GM10248 (cell line): Measurements from ENCODE around the gene LAPTM5.

Experiments used
- CTCF ChIA-PET: fragments of 300-600 bp; sonication (Branson Sonifier 250); formaldehyde crosslinking; extraction: SDS; loops from one replicate; lab custom pipeline; 2021; ENCODE audit warnings: antibody characterized with exemption; lab: Yijun Ruan, JAX
- POLR2A ChIA-PET: fragments of 350-650 bp; sonication (Branson Sonifier 250); formaldehyde crosslinking; extraction: SDS; loops from one replicate; lab custom pipeline; 2020; ENCODE audit warnings: antibody characterized with exemption; lab: Yijun Ruan, JAX
- DNase-seq: peaks from one replicate; pipeline ENCODE4 v3.0.0; 2012; ENCODE audit errors: extremely low spot score
- TF ChIP-seq, protein P1 (sequence below): IDR thresholded peaks from 2 replicates; pipeline ENCODE4 v1.5.1; 2012; ENCODE audit warnings: mild to moderate bottlenecking, low read depth; ENCODE audit errors: extremely low read depth, missing control alignments, control extremely low read depth

The LAPTM5 gene

DNA sequence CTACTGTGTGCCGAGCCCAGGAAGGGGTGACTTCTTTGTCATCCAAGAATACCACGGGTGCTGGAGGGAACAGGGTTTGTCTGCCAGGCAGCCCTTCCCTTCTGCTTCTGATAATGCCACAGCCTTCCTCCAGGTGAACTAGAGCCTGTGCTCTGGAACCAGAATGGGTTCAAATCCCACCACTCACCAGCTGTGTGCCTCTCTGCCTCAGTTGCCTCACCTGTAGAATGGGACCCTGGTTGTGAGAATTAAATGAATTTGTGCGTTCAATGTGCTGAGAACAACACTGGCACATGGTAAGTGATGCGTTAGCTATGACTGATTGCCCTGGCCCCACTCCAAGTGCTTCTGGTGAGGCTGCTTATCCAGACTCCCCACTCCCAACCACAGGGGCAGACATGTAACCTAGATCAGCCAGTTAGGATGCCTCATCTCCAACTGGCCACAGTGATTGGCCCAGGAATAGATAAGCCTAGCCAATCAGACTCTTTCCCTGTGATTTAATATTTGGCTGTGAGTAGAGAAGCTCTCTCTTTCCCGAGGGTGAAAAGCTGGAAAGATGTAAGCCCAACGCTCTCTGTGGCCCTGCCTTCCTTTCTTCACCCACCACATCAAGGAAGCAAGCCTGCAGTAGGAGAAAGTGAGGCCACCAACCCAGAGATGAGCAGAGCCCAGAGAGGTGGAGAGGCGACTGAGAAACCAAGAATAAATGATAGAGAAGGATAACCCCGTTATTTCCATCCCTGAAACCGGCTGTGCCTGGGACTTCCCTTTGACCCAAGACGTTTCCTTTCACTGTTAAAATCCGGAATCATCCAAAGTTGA is 20.8 kb upstream of the LAPTM5 start:
- ChIA-PET CTCF (interaction anchor here (1.0 to 16.7 kb wide), 9 partner anchors 11 to 151 kb away, joined by 3 to 611 read pairs (median 31); partner anchors contain the start of genes LAPTM5 and MATN1), POLR2A (interaction anchor here (0.5 to 1.4 kb wide), 2 partner anchors 12 to 274 kb away, joined by 6 to 7 read pairs; no protein-coding TSS in a partner anchor)

DNA sequence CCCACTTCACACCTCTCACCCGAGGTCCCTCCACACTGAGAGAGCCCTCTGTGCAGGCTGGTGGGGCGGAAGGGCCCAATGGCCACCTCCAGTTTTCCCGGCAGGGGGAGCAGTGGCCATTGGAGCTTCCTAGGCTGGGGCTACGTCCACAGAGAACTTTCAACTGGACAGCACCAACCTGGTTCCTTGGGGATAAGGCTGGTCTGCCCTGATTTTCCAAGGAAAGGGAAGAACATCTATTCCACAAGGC is 20.3 kb upstream of the LAPTM5 start:
- ChIA-PET CTCF (interaction anchor here (2.9 to 16.7 kb wide), 4 partner anchors 18 to 54 kb away, joined by 41 to 611 read pairs (median 251); partner anchors contain the start of genes LAPTM5 and MATN1), POLR2A (interaction anchor here (0.5 kb wide), 1 partner anchor 275 kb away, joined by 6 read pairs; no protein-coding TSS in a partner anchor)
- no peak for DNase-seq
- TF ChIP-seq, protein P1, sequence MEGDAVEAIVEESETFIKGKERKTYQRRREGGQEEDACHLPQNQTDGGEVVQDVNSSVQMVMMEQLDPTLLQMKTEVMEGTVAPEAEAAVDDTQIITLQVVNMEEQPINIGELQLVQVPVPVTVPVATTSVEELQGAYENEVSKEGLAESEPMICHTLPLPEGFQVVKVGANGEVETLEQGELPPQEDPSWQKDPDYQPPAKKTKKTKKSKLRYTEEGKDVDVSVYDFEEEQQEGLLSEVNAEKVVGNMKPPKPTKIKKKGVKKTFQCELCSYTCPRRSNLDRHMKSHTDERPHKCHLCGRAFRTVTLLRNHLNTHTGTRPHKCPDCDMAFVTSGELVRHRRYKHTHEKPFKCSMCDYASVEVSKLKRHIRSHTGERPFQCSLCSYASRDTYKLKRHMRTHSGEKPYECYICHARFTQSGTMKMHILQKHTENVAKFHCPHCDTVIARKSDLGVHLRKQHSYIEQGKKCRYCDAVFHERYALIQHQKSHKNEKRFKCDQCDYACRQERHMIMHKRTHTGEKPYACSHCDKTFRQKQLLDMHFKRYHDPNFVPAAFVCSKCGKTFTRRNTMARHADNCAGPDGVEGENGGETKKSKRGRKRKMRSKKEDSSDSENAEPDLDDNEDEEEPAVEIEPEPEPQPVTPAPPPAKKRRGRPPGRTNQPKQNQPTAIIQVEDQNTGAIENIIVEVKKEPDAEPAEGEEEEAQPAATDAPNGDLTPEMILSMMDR = no peak

More for the DNA sequence above, 20.8 kb upstream of the LAPTM5 start:
- no peak for DNase-seq
- TF ChIP-seq, protein P1 = no peak

DNA sequence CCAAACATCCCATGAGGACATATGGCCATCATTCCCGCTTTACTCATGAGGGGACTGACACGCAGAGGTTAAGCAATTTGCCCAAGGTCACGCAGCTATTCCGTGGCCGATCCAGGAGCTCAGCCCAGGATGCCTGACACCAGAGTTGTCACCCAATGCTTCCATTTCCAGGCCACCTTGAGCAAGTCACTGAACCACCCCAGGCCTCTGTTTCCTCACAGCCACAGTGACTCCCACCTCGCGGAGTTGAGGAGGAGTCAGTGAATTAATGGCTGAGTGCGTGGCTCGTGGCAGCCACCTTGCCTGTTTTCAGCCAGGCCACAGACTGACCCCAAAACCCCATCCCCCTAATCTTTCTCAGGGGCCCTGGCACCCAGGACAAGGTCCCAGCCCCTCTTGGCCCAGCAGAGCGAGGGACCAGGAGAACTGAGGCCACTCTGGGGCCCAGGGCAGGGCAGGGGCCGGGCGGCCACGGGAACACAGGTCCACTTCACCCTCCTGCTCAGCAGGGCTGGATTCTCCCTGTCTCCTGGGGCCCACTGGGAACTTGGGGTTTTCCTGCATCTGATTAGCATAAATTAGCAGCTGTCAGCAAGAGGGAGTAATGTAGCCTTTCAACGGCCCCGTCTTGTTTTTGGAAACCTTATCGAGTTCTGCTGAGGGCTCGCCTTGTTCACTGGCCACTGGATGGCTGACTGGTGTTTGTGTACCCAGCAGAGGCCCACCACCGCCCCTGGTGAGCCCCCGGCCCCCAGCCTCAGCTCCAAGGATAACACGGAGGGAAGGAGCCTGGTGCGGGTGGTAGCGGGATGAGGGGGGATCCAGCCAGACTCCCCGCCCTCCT is 19.7 kb upstream of the LAPTM5 start:
- POLR2A ChIA-PET = no interaction called here
- DNase-seq = no peak
- CTCF ChIA-PET = interaction anchor here (2.9 to 16.7 kb wide), 4 partner anchors 18 to 53 kb away, joined by 41 to 611 read pairs (median 251); partner anchors contain the start of genes LAPTM5 and MATN1
- TF ChIP-seq, protein P1 = no peak

DNA sequence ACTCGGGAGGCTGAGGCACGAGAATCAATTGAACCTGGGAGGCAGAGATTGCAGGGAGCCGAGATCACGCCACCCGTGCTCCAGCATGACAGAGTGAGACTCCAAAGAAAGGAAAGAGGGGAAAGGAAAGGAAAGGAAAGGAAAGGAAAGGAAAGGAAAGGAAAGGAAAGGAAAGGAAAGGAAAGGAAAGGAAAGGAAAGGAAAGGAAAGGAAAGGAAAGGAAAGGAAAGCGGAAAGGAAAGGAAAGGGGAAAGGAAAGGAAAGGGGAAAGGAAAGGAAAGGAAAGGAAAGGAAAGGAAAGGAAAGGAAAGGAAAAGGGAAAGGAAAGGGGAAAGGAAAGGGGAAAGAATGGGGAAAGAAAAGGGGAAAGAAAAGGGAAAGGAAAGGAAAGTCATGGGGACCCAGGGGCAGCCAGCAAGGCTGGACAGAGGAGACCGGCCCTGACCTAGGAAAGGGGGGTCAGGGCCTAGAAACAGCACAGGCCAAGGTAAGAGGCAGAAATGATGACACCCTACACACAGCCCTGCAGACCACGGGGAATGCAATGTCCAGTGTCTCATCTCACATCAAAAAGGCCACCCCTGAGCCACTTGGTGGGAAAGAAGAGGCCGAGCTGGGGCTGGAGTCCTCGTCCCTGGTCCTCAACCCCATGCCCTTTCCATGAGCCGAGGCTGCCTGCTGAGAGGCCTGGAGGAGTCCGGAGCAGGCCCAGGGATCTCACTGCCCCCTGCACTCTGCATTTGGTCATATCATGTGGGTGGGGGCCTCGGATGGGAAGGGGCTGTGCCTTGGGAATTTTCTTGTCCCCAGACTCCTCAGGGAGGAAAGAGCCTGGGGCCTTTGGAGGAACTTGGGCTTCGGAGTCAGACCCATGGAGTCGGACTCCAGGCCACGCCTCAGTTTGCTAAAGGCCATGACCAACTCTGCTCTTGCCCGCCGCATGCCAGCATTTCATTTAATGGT is 18.8 kb upstream of the LAPTM5 start:
- POLR2A ChIA-PET = no interaction called here
- DNase-seq = no peak
- CTCF ChIA-PET = interaction anchor here (13.5 to 16.7 kb wide), 2 partner anchors 17 to 52 kb away, joined by 449 to 611 read pairs; partner anchors contain the start of genes LAPTM5 and MATN1
- TF ChIP-seq, protein P1 = no peak

DNA sequence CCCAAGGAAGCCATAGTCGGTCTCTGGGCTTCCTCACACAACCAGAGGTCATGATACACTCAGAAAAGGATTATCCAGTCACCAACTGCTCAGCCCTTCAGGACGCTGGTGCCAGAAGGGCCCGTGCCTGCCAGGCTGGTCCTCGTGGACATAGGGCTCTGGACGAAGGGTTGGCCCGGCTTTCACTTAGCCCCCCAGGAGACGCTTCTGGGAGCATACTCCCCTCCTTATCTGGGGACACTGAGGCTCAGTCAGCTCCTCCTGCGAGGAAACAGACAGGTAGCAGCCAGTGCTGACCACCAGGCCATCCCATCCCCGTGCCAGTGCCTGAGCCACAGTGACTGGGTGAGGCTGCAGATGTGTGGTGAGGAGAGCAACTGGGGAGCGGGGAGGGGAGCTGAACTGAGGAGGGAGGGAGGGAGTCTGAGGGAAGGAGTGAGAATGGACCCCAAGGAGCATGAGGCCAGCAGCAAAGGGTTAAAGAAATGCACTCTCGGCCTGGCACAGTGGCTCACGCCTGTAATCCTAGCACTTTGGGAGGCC is 17.9 kb upstream of the LAPTM5 start:
- TF ChIP-seq, protein P1 = no peak
- ChIA-PET CTCF (interaction anchor here (13.5 to 16.7 kb wide), 2 partner anchors 16 to 51 kb away, joined by 449 to 611 read pairs; partner anchors contain the start of genes LAPTM5 and MATN1), POLR2A (interaction anchor here (1.4 kb wide), 1 partner anchor 31 kb away, joined by 3 read pairs; no protein-coding TSS in a partner anchor)
- no peak for DNase-seq
